WTC11 (cell line): ENCODE data around the gene SORCS2. TPM values are rescaled to one million over a fixed set of nuclear protein-coding genes. Genes with fewer than 3 reads are reported as not detected.

Source experiments
- ATAC-seq: fragments of 200-7000 bp; cut with Tn5 transposase; 2 replicates; pipeline ENCODE4 v1.10.0; 2021; ENCODE audit warnings: mild to moderate bottlenecking, moderate library complexity
- CTCF ChIA-PET: fragments of 300-600 bp; sonication (Branson Sonifier 250); formaldehyde crosslinking; loops from one replicate; lab custom pipeline; 2021; ENCODE audit warnings: antibody characterized with exemption; lab: Charles Lee
- POLR2A ChIA-PET: fragments of 350-600 bp; sonication (Branson Sonifier 250); formaldehyde crosslinking; loops from one replicate; lab custom pipeline; 2021; ENCODE audit warnings: antibody characterized with exemption; lab: Charles Lee
- DNase-seq: peaks from one replicate; pipeline ENCODE4 v3.0.0; 2021; ENCODE audit warnings: low spot score
- H3K27ac Mint-ChIP-seq: 2 replicates; pipeline ENCODE4 v1.8.0; 2021; ENCODE audit warnings: mixed read lengths
- H3K27me3 Mint-ChIP-seq: 2 replicates; pipeline ENCODE4 v1.8.0; 2021; ENCODE audit warnings: low read depth, mild to moderate bottlenecking, moderate library complexity, mixed read lengths
- H3K36me3 Mint-ChIP-seq: 2 replicates; pipeline ENCODE4 v1.8.0; 2021; ENCODE audit warnings: mixed read lengths
- H3K4me1 Mint-ChIP-seq: 2 replicates; pipeline ENCODE4 v1.8.0; 2022; ENCODE audit warnings: mixed read lengths
- H3K4me3 Mint-ChIP-seq: 2 replicates; pipeline ENCODE4 v1.8.0; 2021; ENCODE audit warnings: mild to moderate bottlenecking, moderate library complexity, mixed read lengths
- H3K9me3 Mint-ChIP-seq: 2 replicates; pipeline ENCODE4 v1.8.0; 2021; ENCODE audit warnings: mixed read lengths
- ATF3 ChIP-seq: sonication (generic); formaldehyde crosslinking; conservative IDR thresholded peaks from 2 replicates; pipeline ENCODE4 v1.8.1; 2022; ENCODE audit warnings: mild to moderate bottlenecking, missing genetic modification reagents
- CBFB ChIP-seq: sonication (generic); formaldehyde crosslinking; IDR thresholded peaks from 2 replicates; pipeline ENCODE4 v1.8.1; 2022; ENCODE audit warnings: mild to moderate bottlenecking, low read depth, missing genetic modification reagents
- E2F1 ChIP-seq: sonication (generic); formaldehyde crosslinking; IDR thresholded peaks from 2 replicates; pipeline ENCODE4 v1.8.0; 2022; ENCODE audit warnings: mild to moderate bottlenecking, missing genetic modification reagents
- IRF2 ChIP-seq: sonication (generic); formaldehyde crosslinking; IDR thresholded peaks from 2 replicates; pipeline ENCODE4 v1.8.0; 2022; ENCODE audit warnings: low read depth, missing genetic modification reagents, borderline replicate concordance
- MAX ChIP-seq: sonication (generic); formaldehyde crosslinking; IDR thresholded peaks from 2 replicates; pipeline ENCODE4 v1.8.0; 2022; ENCODE audit warnings: mild to moderate bottlenecking, missing genetic modification reagents
- NR1H2 ChIP-seq: sonication (generic); formaldehyde crosslinking; IDR thresholded peaks from 2 replicates; pipeline ENCODE4 v1.9.0; 2021; ENCODE audit warnings: mild to moderate bottlenecking, moderate library complexity, missing genetic modification reagents
- NR2C2 ChIP-seq: sonication (generic); formaldehyde crosslinking; IDR thresholded peaks from 2 replicates; pipeline ENCODE4 v1.8.0; 2022; ENCODE audit warnings: mild to moderate bottlenecking, missing genetic modification reagents
- RELA ChIP-seq: sonication (generic); formaldehyde crosslinking; IDR thresholded peaks from 2 replicates; pipeline ENCODE4 v1.8.1; 2022; ENCODE audit warnings: missing genetic modification reagents, mild to moderate bottlenecking, borderline replicate concordance
- RORB ChIP-seq: fragments of 250-450 bp; sonication (Bioruptor Pico); IDR thresholded peaks from 2 replicates; pipeline ENCODE4 v1.9.0; 2021; ENCODE audit warnings: mild to moderate bottlenecking
- STAT6 ChIP-seq: sonication (generic); formaldehyde crosslinking; conservative IDR thresholded peaks from 2 replicates; pipeline ENCODE4 v1.8.1; 2023; ENCODE audit warnings: mild to moderate bottlenecking, low read depth, missing genetic modification reagents, moderate library complexity
- TP53 ChIP-seq: sonication (generic); formaldehyde crosslinking; IDR thresholded peaks from 2 replicates; pipeline ENCODE4 v1.8.1; 2023; ENCODE audit warnings: mild to moderate bottlenecking, missing genetic modification reagents
- USF1 ChIP-seq: sonication (generic); formaldehyde crosslinking; IDR thresholded peaks from 2 replicates; pipeline ENCODE4 v1.8.0; 2022; ENCODE audit warnings: mild to moderate bottlenecking, missing genetic modification reagents
- ZBTB43 ChIP-seq: sonication (generic); formaldehyde crosslinking; IDR thresholded peaks from 2 replicates; pipeline ENCODE4 v1.8.1; 2023; ENCODE audit warnings: mild to moderate bottlenecking, missing genetic modification reagents
- ZMAT4 ChIP-seq: fragments of 250-450 bp; sonication (Bioruptor Pico); IDR thresholded peaks from 2 replicates; pipeline ENCODE4 v1.9.0; 2021; ENCODE audit warnings: mild to moderate bottlenecking
- ZNF219 ChIP-seq: sonication (generic); formaldehyde crosslinking; IDR thresholded peaks from 2 replicates; pipeline ENCODE4 v1.8.0; 2023; ENCODE audit warnings: missing genetic modification reagents, mild to moderate bottlenecking, borderline replicate concordance
- ZNF425 ChIP-seq: fragments of 250-450 bp; sonication (Bioruptor Pico); conservative IDR thresholded peaks from 2 replicates; pipeline ENCODE4 v1.9.0; 2021; ENCODE audit warnings: mild to moderate bottlenecking
- ZNF512 ChIP-seq: sonication (generic); formaldehyde crosslinking; IDR thresholded peaks from 2 replicates; pipeline ENCODE4 v1.8.1; 2022; ENCODE audit warnings: missing genetic modification reagents, borderline replicate concordance
- total RNA-seq: library from RNA; stranded (reverse); gene quantifications from 3 replicates; pipeline ENCODE4 v1.2.3, GENCODE V29; 2021

The SORCS2 gene
- total RNA-seq, 1 experiment from 2014 or later: 6.6 TPM

- TF ChIP-seq CBFB (CRISPR knock-in tag) (no peak), ATF3 (CRISPR knock-in tag) (no peak), MAX (CRISPR knock-in tag) (no peak), NR1H2 (CRISPR knock-in tag) (no peak), ZMAT4 (CRISPR knock-in tag) (no peak), STAT6 (CRISPR knock-in tag) (no peak), NR2C2 (CRISPR knock-in tag) (no peak), ZNF219 (no peak), RELA (CRISPR knock-in tag) (no peak)
These were observed 558.6 kb downstream of the SORCS2 start (continued) for GRCh38 chr4:7750972-7751371.

- ATAC-seq: no peak
- Mint-ChIP-seq H3K27me3 (peaks cover 5% of the 10 kb centered on the region), H3K9me3 (no peaks in the 10 kb centered on the region), H3K4me1 (no peaks in the 10 kb centered on the region), H3K27ac (no peak overlapping the region), H3K4me3 (no peak overlapping the region), H3K36me3 (no peaks in the 10 kb centered on the region)
- TF ChIP-seq ZBTB43 (no peak), USF1 (CRISPR knock-in tag) (no peak), ZNF425 (CRISPR knock-in tag) (no peak), E2F1 (no peak), MAX (CRISPR knock-in tag) (no peak), RELA (CRISPR knock-in tag) (no peak), IRF2 (CRISPR knock-in tag) (no peak), RORB (CRISPR knock-in tag) (no peak), ZNF512 (CRISPR knock-in tag) (no peak), ZNF219 (no peak), TP53 (CRISPR knock-in tag) (no peak)
- ChIA-PET POLR2A (no interaction called here), CTCF (interaction anchor here (1.0 kb wide), 1 partner anchor 9 kb away, joined by 5 read pairs; no protein-coding TSS in a partner anchor)
- no peak for DNase-seq
These were observed 560.3 kb downstream of the SORCS2 start for GRCh38 chr4:7752649-7753048.
